Measurements from ENCODE around the gene DVL1. TPM values are rescaled to one million over a fixed set of nuclear protein-coding genes. Genes with fewer than 3 reads are reported as not detected.

DVL1 gene
- total RNA-seq, 1 donor from 2014 or later = 55.0 TPM

DNA sequence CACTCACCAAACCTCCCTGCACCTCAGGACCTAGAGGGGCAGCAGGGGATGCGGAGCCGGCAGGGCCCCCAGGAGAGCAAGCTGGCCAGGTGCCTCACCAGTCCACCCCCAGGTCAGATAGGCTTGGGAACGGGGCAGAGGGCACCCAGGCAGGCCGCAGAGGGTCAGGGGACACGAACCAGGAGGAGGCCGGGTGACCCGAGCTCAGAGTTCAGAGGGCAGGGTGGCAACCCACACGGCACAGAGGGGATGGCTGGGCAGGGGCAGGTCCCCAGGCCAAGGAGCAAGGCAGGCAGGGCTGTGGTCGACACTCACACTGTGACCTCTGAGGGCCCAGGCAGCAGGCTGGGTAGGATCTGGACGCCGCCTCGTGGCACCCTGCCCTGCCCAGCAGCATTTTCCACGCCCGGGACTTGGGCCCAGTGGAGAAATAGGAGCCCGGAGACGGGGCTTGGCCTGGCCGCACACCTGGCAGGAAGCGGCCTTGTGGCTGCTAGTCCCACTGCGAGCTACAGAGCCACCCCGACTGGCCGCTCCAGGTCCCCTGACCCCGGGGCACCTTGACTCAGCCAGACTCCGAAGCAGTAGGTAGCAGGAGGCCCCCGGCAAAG is 5.3 kb downstream of the DVL1 start:
- H3K9me3 ChIP-seq (ENCODE audit: insufficient read depth, low read depth, low read length) = no peaks in the 10 kb centered on the region
- DNase-seq (ENCODE audit: low read depth) = no peak
- no peak overlapping the region for H3K27ac Mint-ChIP-seq (ENCODE audit: unreplicated experiment)
- peak overlapping the region; percentile 19 for H3K27ac ChIP-seq (ENCODE audit: low read depth, low read length)
- peaks cover 12% of the 10 kb centered on the region for H3K4me1 Mint-ChIP-seq (ENCODE audit: low read depth, unreplicated experiment)
- no peak for TF ChIP-seq EZH2 (IDR thresholded peaks at IDR 0.05; ENCODE audit: insufficient read depth, low read length)
- TF ChIP-seq, protein P1, sequence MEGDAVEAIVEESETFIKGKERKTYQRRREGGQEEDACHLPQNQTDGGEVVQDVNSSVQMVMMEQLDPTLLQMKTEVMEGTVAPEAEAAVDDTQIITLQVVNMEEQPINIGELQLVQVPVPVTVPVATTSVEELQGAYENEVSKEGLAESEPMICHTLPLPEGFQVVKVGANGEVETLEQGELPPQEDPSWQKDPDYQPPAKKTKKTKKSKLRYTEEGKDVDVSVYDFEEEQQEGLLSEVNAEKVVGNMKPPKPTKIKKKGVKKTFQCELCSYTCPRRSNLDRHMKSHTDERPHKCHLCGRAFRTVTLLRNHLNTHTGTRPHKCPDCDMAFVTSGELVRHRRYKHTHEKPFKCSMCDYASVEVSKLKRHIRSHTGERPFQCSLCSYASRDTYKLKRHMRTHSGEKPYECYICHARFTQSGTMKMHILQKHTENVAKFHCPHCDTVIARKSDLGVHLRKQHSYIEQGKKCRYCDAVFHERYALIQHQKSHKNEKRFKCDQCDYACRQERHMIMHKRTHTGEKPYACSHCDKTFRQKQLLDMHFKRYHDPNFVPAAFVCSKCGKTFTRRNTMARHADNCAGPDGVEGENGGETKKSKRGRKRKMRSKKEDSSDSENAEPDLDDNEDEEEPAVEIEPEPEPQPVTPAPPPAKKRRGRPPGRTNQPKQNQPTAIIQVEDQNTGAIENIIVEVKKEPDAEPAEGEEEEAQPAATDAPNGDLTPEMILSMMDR (IDR thresholded peaks at IDR 0.05; ENCODE audit: insufficient read depth, low read depth, low read length) = no peak
- no peaks in the 10 kb centered on the region for H3K27me3 ChIP-seq (ENCODE audit: insufficient read depth, low read length)
- H3K36me3 ChIP-seq (ENCODE audit: insufficient read depth, low read length) = peaks cover 8% of the 10 kb centered on the region
- no peaks in the 10 kb centered on the region for H3K9me3 Mint-ChIP-seq (ENCODE audit: unreplicated experiment)
- H3K4me3 Mint-ChIP-seq (ENCODE audit: unreplicated experiment) = no peak overlapping the region
- no peak overlapping the region for H3K4me3 ChIP-seq (ENCODE audit: insufficient read depth, low read depth, low read length)
- H3K79me2 ChIP-seq (ENCODE audit: insufficient read depth, low read length) = peaks cover 79% of the 10 kb centered on the region
- H2AFZ ChIP-seq (ENCODE audit: low read depth, low read length) = no peak overlapping the region
- no peak overlapping the region for H3K9ac ChIP-seq (ENCODE audit: low read length)
- H4K20me1 ChIP-seq (ENCODE audit: insufficient read depth, low read length) = peaks cover 81% of the 10 kb centered on the region
- H3K4me1 ChIP-seq (ENCODE audit: insufficient read depth, low read length) = peaks cover 46% of the 10 kb centered on the region
- H3K27me3 Mint-ChIP-seq (ENCODE audit: low read depth, unreplicated experiment) = no peaks in the 10 kb centered on the region
- no peaks in the 10 kb centered on the region for H3K36me3 Mint-ChIP-seq (ENCODE audit: low read depth, unreplicated experiment)
- no peak overlapping the region for H3K4me2 ChIP-seq (ENCODE audit: low read length)
- FAIRE-seq = no peak

DNA sequence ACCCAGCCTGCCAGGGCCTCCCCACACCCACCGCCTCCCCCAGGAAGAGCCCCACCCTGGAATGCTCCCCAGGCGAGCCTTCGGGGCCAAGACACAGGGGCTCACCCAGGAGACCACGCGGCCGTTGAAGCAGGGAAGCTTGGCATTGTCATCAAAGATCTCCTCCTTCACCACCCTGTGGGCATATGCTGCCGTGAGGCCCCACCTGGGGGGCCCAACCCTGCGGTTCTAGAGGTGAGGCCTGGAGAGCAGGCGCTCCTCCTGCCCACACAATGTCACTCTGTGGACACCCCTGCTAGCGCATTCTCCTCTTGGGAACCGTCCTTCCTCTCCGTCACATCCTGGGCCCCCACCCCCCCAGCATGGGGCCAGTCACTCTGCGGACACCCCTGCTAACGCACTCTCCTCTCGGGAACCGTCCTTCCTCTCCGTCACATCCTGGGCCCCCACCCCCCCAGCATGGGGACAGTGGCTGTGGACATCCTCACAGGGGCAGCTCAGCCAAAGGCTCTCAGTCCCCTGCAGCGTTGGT is 6.6 kb downstream of the DVL1 start:
- Mint-ChIP-seq H3K9me3 (ENCODE audit: unreplicated experiment) (no peaks in the 10 kb centered on the region), H3K36me3 (ENCODE audit: low read depth, unreplicated experiment) (no peaks in the 10 kb centered on the region), H3K4me1 (ENCODE audit: low read depth, unreplicated experiment) (peaks cover 12% of the 10 kb centered on the region), H3K27me3 (ENCODE audit: low read depth, unreplicated experiment) (no peaks in the 10 kb centered on the region), H3K4me3 (ENCODE audit: unreplicated experiment) (no peak overlapping the region), H3K27ac (ENCODE audit: unreplicated experiment) (peak overlapping the region; percentile 34)
- Histone ChIP-seq H2AFZ (ENCODE audit: low read depth, low read length) (no peak overlapping the region), H4K20me1 (ENCODE audit: insufficient read depth, low read length) (peaks cover 73% of the 10 kb centered on the region), H3K36me3 (ENCODE audit: insufficient read depth, low read length) (peaks cover 8% of the 10 kb centered on the region), H3K27me3 (ENCODE audit: insufficient read depth, low read length) (no peaks in the 10 kb centered on the region), H3K4me2 (ENCODE audit: low read length) (no peak overlapping the region), H3K9ac (ENCODE audit: low read length) (no peak overlapping the region), H3K9me3 (ENCODE audit: insufficient read depth, low read depth, low read length) (no peaks in the 10 kb centered on the region), H3K4me3 (ENCODE audit: insufficient read depth, low read depth, low read length) (no peak overlapping the region), H3K27ac (ENCODE audit: low read depth, low read length) (no peak overlapping the region), H3K4me1 (ENCODE audit: insufficient read depth, low read length) (peaks cover 39% of the 10 kb centered on the region), H3K79me2 (ENCODE audit: insufficient read depth, low read length) (peaks cover 67% of the 10 kb centered on the region)
- DNase-seq (ENCODE audit: low read depth) = no peak
- FAIRE-seq = no peak
- TF ChIP-seq, protein P1 (IDR thresholded peaks at IDR 0.05; ENCODE audit: insufficient read depth, low read depth, low read length) = no peak
- TF ChIP-seq EZH2 (IDR thresholded peaks at IDR 0.05; ENCODE audit: insufficient read depth, low read length) = no peak

DNA sequence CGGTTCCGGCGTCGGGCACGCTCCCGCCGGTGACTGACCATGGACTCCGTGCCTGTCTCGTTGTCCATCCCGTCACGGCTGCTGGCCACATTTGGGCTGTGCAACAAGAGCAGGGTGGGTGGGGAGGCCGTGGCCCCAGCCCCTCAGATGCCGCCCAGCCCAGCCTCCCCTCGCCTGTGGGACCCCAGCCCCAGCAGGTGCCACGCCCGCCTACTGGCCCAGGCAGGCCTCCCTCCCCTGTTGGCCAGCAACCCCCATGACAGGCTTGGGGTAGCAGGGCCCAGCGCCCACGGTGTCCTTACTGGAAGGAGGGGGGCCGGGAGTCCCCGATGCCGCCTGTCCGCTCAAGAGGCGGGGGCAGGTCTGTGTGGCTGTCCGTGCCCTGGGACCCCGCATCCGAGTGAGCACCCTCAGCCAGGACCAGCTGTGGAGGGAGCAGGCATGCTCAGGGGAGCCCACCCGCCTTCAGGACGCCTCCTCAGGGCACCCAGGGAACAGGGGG is 7.1 kb downstream of the DVL1 start:
- no peak overlapping the region for H3K4me3 ChIP-seq (ENCODE audit: insufficient read depth, low read depth, low read length)
- H3K4me1 ChIP-seq (ENCODE audit: insufficient read depth, low read length) = peaks cover 34% of the 10 kb centered on the region
- no peak overlapping the region for H2AFZ ChIP-seq (ENCODE audit: low read depth, low read length)
- H3K27ac ChIP-seq (ENCODE audit: low read depth, low read length) = no peak overlapping the region
- FAIRE-seq = no peak
- H3K4me3 Mint-ChIP-seq (ENCODE audit: unreplicated experiment) = no peak overlapping the region
- H3K27me3 ChIP-seq (ENCODE audit: insufficient read depth, low read length) = no peaks in the 10 kb centered on the region
- no peaks in the 10 kb centered on the region for H3K9me3 Mint-ChIP-seq (ENCODE audit: unreplicated experiment)
- H3K36me3 ChIP-seq (ENCODE audit: insufficient read depth, low read length) = peaks cover 8% of the 10 kb centered on the region
- H3K36me3 Mint-ChIP-seq (ENCODE audit: low read depth, unreplicated experiment) = no peaks in the 10 kb centered on the region
- H3K9ac ChIP-seq (ENCODE audit: low read length) = no peak overlapping the region
- peaks cover 8% of the 10 kb centered on the region for H3K4me1 Mint-ChIP-seq (ENCODE audit: low read depth, unreplicated experiment)
- no peak for TF ChIP-seq EZH2 (IDR thresholded peaks at IDR 0.05; ENCODE audit: insufficient read depth, low read length)
- TF ChIP-seq, protein P1 (IDR thresholded peaks at IDR 0.05; ENCODE audit: insufficient read depth, low read depth, low read length) = no peak
- peaks cover 61% of the 10 kb centered on the region for H3K79me2 ChIP-seq (ENCODE audit: insufficient read depth, low read length)
- no peaks in the 10 kb centered on the region for H3K9me3 ChIP-seq (ENCODE audit: insufficient read depth, low read depth, low read length)
- no peak for DNase-seq (ENCODE audit: low read depth)
- H3K4me2 ChIP-seq (ENCODE audit: low read length) = no peak overlapping the region
- H3K27me3 Mint-ChIP-seq (ENCODE audit: low read depth, unreplicated experiment) = no peaks in the 10 kb centered on the region
- no peak overlapping the region for H3K27ac Mint-ChIP-seq (ENCODE audit: unreplicated experiment)
- H4K20me1 ChIP-seq (ENCODE audit: insufficient read depth, low read length) = peaks cover 71% of the 10 kb centered on the region
